ES-I3 (cell line): ENCODE measurements around the gene AARSD1.
"Not testable (repeated sequence)": the region's sequence is repeated elsewhere in the genome, so short reads cannot be mapped to it uniquely, and the experiment has no call there.

Experiments
- H3K36me3 ChIP-seq: 2 replicates; pipeline ENCODE4 v1.6.1; 2013; ENCODE audit warnings: mild to moderate bottlenecking, low read length, control low read depth, moderate library complexity; ENCODE audit not compliant: insufficient read depth
- H3K4me1 ChIP-seq: 2 replicates; pipeline ENCODE4 v1.6.1; 2013; ENCODE audit warnings: mild to moderate bottlenecking, control low read depth, low read length; ENCODE audit not compliant: insufficient read depth
- H3K9ac ChIP-seq: 2 replicates; pipeline ENCODE4 v1.6.1; 2013; ENCODE audit warnings: low read depth, mild to moderate bottlenecking, low read length, moderate library complexity
- H3K9me3 ChIP-seq: 2 replicates; pipeline ENCODE4 v1.6.1; 2013; ENCODE audit warnings: mild to moderate bottlenecking, low read length, moderate library complexity; ENCODE audit not compliant: control insufficient read depth, insufficient read depth

The AARSD1 gene

DNA sequence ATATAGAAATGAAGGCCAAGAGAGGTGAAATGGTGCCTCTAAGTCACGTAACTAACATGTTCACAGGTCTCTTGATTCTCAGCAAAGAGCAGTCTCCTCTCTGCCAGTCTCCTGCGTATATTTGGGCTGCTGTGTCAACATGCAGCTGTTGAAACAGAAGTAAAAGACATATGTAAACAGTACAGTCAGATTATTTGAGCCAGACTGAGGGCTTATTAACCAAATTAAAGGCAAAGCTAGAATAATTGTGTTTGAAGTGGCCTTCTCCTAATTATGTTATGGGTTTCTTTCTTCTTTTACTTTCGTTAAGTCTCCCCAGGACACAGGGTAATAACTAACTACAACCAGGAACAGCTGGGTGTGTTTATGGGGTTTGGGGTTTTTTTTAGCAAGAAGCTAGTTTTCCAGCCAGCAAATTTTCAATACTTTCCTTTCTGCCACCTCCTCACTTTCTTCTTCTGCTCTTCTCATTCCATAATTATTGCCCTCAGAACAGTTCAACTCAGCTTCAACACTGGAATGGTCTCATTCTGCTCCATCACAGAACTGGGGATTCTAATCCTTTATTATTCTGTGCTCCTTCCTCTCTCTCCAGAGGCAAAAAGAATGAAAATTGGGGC, 45.2 kb downstream of the AARSD1 start:
- H3K9ac ChIP-seq, result no peak overlapping the region
- no peaks in the 10 kb centered on the region for H3K36me3 ChIP-seq
- peaks cover 18% of the 10 kb centered on the region for H3K4me1 ChIP-seq
- no peaks in the 10 kb centered on the region for H3K9me3 ChIP-seq

DNA sequence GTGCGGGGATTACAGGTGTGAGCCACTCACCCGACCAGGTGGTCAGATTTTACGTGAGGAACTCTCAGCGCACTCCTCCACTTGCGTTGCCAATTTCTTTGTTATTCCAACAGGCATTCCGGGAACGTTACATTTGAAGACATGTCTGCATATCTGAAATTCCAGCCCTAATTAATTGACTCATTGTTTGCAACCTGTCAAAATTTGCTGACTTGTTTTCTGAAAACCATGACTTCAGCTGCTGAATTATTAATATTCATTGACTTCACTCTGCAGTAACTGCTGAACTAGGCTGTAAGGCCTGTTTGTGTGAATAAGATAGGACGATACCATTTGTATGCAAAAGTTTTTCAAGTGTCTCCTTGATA, 47.0 kb downstream of the AARSD1 start:
- Histone ChIP-seq H3K4me1 (peaks cover 24% of the 10 kb centered on the region), H3K9ac (no peak overlapping the region), H3K36me3 (no peaks in the 10 kb centered on the region), H3K9me3 (no peaks in the 10 kb centered on the region)

DNA sequence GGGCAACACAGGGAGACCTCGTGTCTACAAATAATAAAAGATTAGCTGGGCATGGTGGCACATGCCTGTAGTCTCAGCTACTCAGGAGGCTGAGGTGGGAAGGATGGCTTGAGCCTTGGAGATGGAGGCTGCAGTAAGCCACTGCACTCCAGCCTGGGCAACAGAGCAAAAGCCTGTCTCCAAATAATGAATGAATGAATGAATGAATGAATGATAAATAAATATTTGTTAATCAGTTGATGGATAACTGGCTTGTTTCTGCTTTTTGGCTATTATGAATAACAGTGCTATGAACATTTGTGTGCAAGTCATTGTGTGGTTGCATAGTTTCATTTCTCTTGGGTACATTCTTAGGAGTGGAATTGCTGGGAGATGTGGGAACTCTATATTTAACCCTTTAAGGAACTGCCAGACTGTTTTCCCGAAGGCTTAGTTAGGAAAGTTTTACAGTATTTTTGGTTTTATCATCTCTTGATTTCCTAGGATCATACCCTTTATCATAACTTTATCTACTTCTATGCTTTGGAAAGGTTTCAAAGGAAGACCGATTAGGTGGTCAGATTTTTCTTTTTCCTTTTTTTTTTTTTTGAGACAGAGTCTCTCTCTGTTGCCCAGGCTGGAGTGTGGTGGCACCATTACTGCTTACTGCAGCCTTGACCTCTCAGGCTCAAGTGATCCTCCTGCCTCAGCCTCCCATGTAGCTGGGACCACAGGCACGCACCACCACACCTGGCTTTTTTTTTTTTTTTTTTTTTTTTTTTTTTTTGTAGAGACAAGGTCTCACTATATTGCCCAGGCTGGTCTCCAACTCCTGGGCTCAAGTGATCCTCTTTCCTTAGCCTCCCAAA, 47.6 kb downstream of the AARSD1 start:
- not testable (repeated sequence) for H3K9ac ChIP-seq

DNA sequence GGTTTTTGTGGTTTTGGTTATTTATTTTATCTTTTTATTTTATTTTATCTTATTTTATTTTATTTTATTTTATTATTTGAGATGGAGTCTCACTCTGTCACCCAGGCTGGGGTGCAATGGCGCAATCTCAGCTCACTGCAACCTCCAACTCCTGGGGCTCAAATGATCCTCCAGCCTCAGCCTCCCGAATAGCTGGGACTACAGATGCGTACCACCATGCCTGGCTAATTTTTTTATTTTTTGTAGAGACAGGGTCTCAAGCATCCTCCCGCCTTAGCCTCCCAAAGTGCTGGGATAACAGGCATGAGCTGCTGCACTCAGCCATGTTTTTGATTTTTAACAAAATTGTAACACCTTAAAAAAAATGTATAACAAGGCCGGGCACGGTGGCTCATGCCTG, 49.0 kb downstream of the AARSD1 start:
- H3K4me1 ChIP-seq, result peaks cover 19% of the 10 kb centered on the region
- not testable (repeated sequence) for H3K36me3 ChIP-seq, H3K9me3 ChIP-seq, H3K9ac ChIP-seq

More for the DNA sequence above, 47.6 kb downstream of the AARSD1 start:
- peaks cover 24% of the 10 kb centered on the region for H3K4me1 ChIP-seq
- not testable (repeated sequence) for H3K36me3 ChIP-seq, H3K9me3 ChIP-seq

DNA sequence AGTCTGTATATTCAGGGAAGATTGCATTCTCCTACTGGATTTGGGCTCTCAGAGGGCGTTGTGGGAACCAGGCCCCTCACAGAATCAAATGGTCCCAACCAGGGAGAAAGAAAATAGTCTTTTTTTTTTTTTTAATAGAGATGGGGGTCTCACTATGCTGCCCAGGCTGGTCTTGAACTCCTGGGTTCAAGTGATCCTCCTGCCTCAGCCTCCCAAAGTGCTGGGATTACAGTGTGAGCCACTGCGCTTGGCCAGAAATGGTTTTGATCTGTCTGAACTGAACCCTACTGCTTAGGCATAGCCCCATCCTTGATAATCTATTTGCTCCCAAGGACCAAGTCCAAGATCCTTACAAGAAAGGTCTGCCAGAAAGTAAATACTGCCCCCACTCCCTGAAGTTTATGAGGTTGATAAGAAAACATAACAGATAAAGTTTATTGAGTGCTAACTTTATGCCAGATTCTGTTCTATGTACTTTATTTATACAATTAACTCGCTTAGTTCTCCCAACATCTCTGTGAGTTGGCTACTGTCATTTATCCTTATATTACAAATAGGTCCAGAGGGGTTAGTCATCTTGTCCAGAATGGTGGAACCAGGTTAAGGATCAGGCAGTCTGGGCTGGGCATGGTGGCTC, 50.2 kb downstream of the AARSD1 start:
- Histone ChIP-seq H3K36me3 (no peaks in the 10 kb centered on the region), H3K9me3 (no peaks in the 10 kb centered on the region), H3K4me1 (peaks cover 13% of the 10 kb centered on the region), H3K9ac (no peak overlapping the region)

DNA sequence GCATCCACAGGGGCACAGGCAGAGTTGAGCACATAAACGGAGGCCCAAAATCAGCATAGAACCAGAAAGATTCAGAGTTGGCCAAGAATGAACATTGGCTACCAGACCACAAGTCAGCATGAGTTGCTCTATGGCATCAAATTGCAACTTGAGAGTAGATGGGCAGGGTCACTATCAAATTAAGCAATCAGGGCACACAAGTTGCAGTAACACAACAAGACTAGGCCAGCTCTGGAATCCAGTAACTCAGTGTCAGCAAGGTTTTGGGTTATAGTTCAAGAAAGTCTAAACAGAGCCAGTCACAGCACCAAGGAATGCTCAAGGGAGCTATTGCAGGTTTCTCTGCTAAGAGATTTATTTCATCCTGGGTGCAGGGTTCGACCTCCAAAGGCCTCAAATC, 50.7 kb downstream of the AARSD1 start:
- Histone ChIP-seq H3K36me3 (no peaks in the 10 kb centered on the region), H3K9me3 (no peaks in the 10 kb centered on the region), H3K4me1 (peaks cover 13% of the 10 kb centered on the region), H3K9ac (no peak overlapping the region)

DNA sequence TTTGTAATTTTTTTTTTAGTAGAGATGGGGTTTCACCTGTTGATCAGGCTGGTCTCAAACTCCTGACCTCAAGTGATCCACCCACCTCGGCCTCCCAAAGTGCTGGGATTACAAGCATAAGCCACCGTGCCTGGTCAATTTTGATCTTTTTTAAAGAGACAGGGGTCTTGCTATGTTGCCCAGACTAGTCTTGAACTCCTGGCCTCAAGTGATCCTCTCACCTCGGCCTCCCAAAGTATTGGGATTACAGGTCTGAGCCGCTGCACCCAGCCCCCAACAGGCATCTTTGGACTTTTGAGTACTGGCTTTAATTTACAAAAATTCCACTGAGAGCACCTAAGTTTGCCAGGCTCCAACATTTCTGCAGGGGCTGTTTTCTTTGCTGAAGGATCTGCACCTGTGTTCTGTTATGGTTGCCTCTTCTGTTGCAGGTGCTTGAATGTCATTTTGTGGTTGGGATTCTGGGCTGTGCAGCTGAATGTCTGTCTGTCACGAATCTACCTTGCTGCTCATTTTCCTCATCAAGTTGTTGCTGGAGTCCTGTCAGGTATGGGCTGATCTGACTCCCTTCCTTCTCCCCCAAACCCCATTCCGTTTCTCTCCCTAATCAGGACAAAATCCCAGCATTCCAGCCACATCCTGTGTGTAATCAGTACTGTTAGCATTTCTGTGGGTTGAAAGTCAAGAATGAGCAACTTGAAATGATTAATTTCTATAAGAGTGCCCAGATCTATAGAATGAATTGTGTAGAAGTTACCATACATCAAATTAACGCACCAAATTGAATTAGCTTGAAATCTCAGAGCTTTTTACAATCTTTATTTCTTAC, 55.2 kb downstream of the AARSD1 start:
- Histone ChIP-seq H3K4me1 (peaks cover 5% of the 10 kb centered on the region; the same call in 1 of the 2 replicates), H3K9ac (no peak overlapping the region), H3K36me3 (no peaks in the 10 kb centered on the region), H3K9me3 (no peaks in the 10 kb centered on the region)

DNA sequence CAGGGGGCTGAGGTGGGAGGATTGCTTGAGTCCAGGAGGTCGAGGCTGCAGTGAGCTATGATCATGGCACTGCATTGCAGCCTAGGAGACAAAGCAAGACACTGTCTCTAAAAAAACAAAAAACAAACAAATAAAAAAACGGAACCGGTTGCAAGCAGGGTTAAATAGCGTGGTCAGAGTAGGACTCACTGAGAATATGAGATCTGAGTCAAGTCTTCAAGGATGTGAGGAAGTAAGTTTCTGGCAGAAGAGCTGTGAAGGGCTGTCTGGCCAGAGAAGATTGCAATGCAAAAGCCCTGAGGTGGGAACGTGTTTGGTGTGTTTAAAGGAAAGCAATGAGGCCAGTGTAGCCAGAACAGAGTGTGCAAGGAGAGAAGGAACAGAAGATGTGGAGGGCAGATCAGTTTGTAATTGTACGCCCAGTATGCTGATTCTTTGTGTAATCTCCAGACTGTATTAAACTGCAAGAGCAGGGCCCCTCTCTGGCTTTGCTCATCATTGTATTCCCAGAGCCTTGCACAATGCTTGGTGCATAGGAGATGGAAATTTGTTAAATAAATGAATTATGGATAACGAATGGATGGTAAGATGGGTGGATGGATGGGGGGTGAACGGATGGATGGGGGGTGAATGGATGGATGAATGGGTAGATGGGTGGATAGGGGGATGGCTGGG, 57.3 kb downstream of the AARSD1 start:
- no peaks in the 10 kb centered on the region for H3K36me3 ChIP-seq
- H3K9me3 ChIP-seq, result no peaks in the 10 kb centered on the region
- peaks cover 6% of the 10 kb centered on the region for H3K4me1 ChIP-seq

DNA sequence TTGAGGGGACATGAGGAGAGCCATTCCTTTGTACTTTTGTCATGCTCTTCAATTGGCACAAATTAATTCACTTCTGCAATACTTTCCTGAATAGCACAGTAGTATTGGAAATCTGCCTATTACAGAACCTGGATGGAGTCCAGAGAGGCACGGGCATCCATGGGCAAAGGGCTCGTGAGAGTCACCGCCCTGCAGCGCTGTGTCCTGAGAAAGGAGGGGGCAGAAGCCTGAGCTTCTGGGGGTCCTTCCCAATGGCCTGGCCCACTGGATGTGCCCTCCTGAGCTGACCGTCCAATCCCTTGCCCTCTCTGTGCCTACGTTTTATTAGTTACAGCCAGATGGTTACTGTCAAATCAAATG, 60.2 kb downstream of the AARSD1 start:
- H3K9ac ChIP-seq, result no peak overlapping the region
- peaks cover 6% of the 10 kb centered on the region for H3K4me1 ChIP-seq
- no peaks in the 10 kb centered on the region for H3K9me3 ChIP-seq
- no peaks in the 10 kb centered on the region for H3K36me3 ChIP-seq

More for the DNA sequence above, 57.3 kb downstream of the AARSD1 start:
- no peak overlapping the region for H3K9ac ChIP-seq

DNA sequence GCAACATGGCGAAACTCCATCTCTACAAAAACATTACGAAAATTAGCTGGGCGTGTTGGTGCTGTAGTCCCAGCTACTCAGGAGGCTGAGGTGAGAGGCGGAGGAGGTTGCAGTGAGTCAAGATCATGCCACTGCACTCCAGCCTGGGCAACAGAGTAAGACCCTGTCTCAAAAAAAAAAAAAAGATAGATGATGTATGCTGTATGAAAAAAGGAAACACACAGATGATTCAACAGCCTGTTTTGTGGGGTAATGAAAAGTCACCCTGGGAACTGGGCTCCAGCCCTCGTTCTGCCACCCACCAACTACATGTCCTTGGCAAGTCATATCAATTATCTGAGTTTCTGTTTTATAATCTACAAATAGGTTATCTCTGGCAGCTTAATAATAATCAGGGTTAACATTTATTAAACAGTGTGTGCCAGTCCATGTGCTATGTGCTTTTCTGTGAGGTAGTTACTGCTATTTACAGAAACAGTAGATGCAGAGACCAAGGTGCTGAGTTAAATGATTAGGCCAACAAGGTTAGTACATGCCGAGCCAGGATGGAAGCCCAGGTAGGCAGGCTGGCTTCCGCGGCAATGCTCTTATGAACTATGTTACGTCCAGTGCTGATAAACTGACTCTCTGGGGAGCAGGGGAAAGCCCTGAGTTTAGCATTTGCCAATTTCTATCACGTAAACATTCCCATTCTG, 62.6 kb downstream of the AARSD1 start:
- H3K9me3 ChIP-seq, result no peaks in the 10 kb centered on the region
- H3K9ac ChIP-seq, result no peak overlapping the region
- peaks cover 6% of the 10 kb centered on the region for H3K4me1 ChIP-seq
- H3K36me3 ChIP-seq, result no peaks in the 10 kb centered on the region
